Mucosa of gallbladder (tissue), 1 donor: ENCODE measurements around the gene NEBL. TPM values are rescaled to one million over a fixed set of nuclear protein-coding genes. Genes with fewer than 3 reads are reported as not detected.

Source experiments
- DNase-seq: peaks from one replicate; pipeline ENCODE4 v3.0.0-alpha.2; 2020; ENCODE audit warnings: low spot score
- total RNA-seq: library from RNA; stranded (reverse); gene quantifications from one replicate; pipeline ENCODE4 v1.2.1, GENCODE V29; 2021
- donor health status: DM: no; HTN: no; CAD: no.

Gene NEBL
- total RNA-seq, 1 donor from 2014 or later = 15.0 TPM

DNA sequence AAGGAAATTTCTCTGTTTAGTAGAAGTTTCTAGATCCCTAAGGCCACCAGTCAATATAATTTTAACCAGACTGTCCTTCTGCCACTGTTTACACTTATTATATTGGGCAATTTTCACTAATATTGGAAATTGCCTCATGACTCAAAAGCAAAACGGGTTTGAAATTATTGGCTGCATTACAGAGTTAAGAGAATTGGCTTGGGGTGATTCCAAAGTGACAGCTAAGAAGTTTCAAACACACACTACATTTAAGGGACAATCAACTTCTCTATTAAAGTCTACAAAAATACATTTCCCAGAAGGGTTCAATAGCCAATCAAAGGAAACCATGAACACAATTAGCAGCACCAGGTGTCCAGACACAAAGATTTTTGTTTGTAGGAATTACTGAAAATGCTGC is 111.9 kb downstream of the NEBL start:
- no peak for DNase-seq

DNA sequence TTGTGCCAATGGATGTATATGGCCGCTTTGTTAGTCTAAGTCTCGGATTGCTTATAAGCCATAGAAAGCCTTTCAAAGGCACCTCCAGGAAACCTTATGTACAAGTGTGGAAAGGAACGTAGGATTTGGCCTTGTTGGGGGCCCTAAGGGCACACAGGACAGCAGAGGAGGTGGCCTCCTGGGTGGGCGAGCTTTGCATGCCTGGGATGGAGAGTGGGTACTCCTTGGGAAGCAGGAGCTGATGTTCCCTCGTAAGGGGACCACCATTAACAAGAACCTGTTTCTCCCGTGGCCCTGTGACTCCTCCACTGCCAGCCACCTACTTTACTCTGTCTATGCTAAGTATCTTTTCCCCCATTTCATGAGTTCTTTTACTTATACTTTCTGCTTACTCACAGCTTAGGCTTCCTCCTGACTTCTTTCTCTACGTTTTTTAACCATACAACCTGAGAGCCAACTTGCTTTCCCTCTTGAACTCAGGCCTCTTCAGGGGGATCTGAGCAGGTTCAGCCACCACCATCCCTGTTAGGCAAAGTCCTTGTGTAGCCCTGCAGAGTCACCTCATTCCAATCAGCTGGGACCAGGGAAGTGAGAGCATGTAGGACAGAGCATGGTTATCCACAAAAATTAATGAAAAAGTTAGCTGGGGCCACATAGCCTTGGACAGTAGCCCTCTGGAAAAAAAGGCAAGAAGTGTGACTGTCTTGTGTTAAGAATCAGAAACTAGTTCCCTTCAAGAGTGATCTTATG is 118.9 kb downstream of the NEBL start:
- no peak for DNase-seq

GRCh38 chr10:20776384-20777118 is 120.6 kb downstream of the NEBL start:
- no peak for DNase-seq

GRCh38 chr10:20771051-20771450 is 126.1 kb downstream of the NEBL start:
- DNase-seq = no peak

DNA sequence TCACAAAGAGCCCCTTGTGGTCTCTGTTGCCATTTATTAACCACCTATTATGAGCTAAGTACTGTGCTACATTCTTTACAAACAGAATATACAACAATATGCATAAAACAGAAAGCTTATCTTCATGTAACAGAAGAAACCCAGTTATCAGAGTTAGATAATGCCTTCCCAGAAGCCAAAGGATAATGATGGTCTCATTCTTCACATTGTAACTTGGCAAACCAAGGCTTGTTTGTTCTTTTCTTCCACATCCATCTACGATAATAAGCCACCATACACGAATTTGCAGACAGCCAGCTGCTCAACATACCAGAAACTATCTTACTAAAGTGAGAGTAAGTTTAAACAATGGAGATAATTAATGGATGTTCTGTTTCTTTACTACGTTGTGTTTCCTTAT is 127.6 kb downstream of the NEBL start:
- DNase-seq = no peak

DNA sequence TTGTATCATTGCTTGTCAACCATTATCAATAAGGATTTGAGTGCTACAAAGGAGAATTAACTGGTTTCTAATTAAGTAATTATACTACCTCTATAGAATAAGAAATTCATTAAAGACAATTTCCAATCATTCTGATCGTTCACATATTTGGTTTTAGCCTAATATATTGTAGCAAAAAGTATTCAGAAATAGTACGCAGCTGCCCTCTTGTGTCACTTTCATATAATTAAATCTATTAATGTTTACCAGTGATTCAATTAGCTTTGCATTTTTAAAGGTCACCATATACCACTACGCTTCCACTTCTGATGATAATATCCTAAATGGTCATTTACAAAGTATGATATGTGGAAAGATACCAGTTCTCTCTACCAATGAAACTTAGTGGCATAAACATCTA is 128.3 kb downstream of the NEBL start:
- no peak for DNase-seq

GRCh38 chr10:20767028-20767427 is 130.1 kb downstream of the NEBL start:
- DNase-seq = no peak

DNA sequence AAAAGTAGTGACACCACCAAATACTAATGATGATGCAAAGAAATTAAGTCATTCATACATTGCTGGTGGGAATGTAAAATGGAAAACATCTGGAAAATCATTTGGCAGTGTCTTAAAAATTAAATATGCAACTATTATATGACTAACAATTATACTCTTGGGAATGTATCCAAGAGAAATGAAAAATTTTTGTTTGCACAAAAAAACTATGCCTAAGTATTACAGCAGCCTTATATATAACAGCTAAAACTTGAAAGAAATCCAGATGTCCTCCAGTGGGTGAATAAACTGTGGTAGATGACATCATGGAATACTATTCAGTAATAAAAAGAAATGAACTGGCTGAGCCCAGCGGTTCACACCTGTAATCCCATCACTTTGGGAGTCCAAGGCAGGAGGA is 132.0 kb downstream of the NEBL start:
- no peak for DNase-seq

DNA sequence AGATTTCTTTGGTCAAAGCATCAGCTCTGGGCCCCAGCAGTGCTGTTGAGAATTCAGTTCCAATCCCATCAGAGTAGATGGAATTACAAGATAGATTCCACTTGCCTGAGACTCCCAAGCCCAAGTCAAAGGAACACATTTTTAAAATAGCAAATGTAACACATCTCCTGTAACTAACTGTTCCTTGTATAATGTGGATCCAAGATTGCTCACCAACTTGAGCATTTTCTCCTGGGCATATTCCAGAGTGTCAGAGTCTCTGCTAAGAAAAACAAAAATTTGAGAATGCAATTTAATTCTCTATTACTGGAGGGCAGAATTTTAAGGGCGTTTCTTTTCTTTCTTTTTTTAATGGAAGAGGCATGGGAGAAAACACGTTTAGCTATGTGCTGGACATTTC is 136.7 kb downstream of the NEBL start:
- DNase-seq = no peak

- no peak for DNase-seq
Measured at GRCh38 chr10:20748551-20748950, 148.6 kb downstream of the NEBL start.

GRCh38 chr10:20747782-20748181 is 149.3 kb downstream of the NEBL start:
- DNase-seq = no peak

- no peak for DNase-seq
Measured at GRCh38 chr10:20746856-20747255, 150.3 kb downstream of the NEBL start.

- no peak for DNase-seq
Measured at GRCh38 chr10:20745556-20746375, 151.3 kb downstream of the NEBL start.

DNA sequence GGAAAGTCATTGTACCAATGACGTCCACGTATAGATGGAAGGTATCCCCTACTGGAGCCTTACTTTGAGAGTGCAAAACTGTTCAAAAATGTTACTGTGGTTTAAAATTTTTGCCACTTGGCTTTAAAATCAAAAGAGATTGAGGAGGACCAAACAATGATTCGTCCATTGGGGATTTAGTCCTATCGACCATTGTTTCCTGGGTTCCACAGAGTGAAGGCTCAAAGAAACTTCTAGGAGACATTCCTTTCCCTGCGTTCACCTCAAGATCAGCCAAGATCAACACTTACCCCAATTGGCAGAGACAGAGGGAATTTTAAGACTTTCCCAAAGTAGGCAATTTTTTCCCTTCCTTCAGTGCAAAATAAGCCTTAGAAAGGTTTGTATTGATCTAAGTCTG is 152.3 kb downstream of the NEBL start:
- no peak for DNase-seq

- DNase-seq = no peak
Measured at GRCh38 chr10:20743942-20744341, 153.2 kb downstream of the NEBL start.

DNA sequence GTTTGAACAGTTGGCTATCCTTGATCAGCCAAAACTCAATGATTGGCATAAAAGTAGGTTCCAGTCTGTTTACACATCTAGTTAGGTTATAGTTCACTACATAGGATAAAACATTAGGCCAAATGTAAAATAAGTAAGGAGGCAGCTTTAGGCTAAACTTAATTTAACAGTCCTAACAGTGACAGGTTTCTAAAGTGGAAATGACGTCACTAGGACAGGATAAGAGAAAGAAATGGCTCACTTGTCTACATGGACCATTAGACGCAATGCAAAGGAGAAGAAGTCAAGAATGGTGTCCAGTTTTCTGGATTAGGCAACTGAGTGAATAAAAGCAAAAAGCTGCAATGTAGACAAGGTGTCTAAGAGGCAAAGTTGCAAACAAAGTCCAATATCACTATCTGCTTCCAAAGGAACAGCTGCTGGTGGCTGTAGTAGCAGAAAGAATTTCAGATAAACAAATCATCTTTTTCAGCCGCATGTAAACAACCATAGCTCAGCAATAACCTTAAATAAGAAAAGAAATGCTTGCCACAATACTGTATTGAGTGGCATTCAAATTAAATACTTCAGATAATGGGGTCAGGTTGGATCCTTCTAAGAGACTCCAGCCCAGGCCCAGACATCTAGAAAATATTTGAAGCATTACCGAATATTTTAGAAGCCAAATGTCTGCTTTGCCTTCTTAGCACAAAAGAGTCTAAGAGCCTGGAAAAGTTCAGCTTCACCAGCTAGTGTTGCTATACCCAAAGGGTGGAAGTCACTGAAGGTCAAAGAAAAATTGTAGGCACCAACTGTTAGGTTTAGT is 154.2 kb downstream of the NEBL start:
- no peak for DNase-seq

DNA sequence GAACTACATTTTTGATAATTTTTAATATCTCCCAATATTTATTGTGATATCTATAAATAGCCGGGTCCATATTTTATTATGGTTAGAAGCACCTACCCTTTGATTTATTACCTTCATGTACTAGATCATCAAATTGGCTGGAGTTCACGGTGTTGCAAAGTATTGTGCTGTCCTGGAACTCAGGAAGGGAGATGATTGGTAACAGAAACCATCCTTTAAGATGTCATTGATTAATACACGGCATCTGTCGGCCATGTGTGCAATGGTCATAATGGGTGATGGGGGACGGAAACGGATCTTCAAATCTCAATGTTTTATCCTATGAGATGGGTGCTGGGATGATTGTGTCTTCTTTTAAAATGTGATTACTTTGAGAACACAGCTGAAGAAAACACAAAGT is 157.0 kb downstream of the NEBL start:
- DNase-seq = no peak

DNA sequence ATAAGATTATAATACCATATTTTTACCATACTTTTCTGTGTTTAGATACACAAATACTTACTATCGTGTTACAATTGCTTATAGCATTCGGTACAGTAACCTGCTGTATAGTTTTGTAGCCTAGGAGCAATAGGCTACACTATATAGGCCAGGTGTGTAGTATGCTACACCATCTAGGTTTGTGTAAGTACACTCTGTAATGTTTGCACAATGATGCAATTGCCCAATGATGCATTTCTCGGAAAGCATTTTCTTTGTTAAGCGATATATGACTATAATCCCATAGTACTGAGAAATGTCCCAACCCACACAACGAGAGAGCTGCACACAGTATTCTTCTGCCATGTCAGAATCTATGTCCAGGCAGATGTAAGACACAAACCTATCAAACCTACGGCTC is 160.0 kb downstream of the NEBL start:
- DNase-seq = no peak
